GM12872 (cell line): ENCODE measurements around the gene ZGPAT.

Experiments
- CTCF ChIP-seq: IDR thresholded peaks from 3 replicates; pipeline ENCODE4 v1.5.1; 2011; ENCODE audit warnings: low read depth, mild to moderate bottlenecking, low read length, moderate library complexity; ENCODE audit not compliant: insufficient read depth

The ZGPAT gene

GRCh38 chr20:63751471-63752271 is 43.8 kb downstream of the ZGPAT start:
- no peak for TF ChIP-seq CTCF

- TF ChIP-seq CTCF: no peak
These were observed 44.7 kb downstream of the ZGPAT start for GRCh38 chr20:63752411-63753101.

- TF ChIP-seq CTCF: no peak
These were observed 45.5 kb downstream of the ZGPAT start for GRCh38 chr20:63753381-63753780.

- no peak for TF ChIP-seq CTCF
These were observed 46.2 kb downstream of the ZGPAT start for GRCh38 chr20:63754008-63754407.

- TF ChIP-seq CTCF: no peak
These were observed 48.3 kb downstream of the ZGPAT start for GRCh38 chr20:63755933-63756647.

- TF ChIP-seq CTCF: no peak
These were observed 48.8 kb downstream of the ZGPAT start for GRCh38 chr20:63756648-63756991.

- no peak for TF ChIP-seq CTCF
These were observed 50.3 kb downstream of the ZGPAT start for GRCh38 chr20:63758152-63758551.
